ENCODE results near the gene EEIG1.
A peak's percentile ranks its signal among the peaks of the same experiment; 100 is the strongest.

EEIG1 gene

DNA sequence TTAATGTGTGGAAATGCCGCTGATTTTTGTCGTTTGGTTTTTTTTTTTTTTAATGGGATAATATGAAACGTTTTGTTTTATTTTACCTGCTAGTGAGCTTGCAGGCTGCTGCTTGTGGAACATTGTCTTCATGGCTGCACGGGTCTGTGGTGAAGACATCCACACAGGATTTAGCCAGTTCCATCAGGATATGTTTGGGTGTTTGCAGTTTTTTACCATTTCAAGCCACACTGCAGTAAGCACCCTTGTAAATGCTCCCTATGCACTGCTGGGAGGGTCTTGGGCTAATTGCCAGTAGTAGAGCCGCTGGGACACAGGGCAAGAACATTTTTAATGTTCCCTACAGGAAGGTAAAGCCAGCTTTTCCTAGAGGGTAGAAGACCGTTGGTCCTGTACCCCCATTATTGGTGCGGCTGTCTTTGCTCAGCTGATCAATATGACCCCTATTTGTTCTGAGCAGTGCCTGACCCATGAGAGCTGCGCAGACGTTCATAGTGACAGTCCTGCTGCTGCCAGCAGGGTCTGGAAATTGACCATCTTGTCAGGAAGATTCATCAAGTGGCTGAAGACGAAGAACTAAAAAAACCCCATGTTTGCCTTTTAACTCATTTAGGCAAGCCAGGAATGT lies 20.5 kb upstream of the EEIG1 start:
- no peak for DNase-seq (ENCODE audit: low read depth)

DNA sequence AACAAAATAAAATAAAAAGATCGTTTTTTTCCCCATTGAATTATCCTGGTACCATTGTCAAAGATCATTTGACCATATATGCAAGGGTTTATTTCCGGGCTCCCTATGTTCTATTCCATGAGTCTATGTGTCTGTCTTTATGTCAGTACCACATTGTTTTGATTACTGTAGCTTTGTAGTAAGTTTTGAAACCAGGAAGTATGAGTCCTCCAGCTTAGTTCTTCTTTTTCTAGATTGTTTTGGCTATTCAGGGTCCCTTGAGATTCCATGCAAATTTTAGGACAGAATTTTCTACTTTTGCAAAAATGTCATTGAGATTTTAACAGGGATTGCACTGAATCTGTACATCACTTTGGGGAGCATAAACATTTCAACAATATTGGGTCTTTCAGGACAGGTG lies 18.7 kb upstream of the EEIG1 start:
- DNase-seq (ENCODE audit: low read depth), result no peak

DNA sequence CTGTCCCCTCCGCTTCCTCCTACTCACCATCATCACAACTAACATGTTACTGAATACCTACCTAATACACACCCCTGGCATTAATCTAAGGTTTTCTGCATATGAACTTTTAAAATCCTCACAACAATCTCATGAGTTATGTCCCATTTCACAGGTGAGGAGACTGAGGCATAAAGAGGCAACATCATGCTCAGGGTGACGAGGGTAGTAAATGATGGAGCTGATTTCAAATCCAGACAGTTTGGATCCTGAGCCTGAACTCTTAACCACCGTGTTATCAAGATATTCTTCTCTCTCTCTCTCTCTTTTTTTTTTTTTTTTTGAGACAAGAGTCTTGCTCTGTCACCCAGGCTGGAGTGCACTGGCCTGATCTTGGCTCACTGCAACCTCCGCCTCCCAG lies 12.9 kb upstream of the EEIG1 start:
- DNase-seq (ENCODE audit: low read depth), result no peak

DNA sequence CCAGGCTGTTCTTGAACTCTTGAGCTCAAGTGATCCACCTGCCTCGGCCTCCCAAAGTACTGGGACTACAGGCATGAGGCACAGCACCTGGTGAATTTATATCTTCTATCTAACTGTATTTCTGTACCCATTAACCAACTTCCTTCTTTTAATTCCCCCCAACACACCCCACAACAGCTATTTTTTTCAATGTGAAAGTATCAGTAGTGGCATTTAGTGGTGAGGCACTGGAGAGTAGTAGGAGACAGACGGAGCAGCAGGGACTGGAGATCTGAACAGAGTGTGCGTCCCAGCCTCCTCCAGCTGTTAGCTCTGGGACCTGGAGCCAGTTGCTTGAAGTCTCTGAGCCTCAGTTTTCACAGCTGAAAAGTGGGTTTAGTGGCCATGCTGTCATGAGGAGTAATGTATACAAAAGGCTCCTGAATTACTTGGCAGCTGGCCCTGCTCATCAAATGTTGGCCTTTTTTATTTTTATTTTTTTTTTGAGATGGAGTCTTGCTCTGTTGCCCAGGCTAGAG lies 11.0 kb upstream of the EEIG1 start:
- DNase-seq (ENCODE audit: low read depth), result no peak

DNA sequence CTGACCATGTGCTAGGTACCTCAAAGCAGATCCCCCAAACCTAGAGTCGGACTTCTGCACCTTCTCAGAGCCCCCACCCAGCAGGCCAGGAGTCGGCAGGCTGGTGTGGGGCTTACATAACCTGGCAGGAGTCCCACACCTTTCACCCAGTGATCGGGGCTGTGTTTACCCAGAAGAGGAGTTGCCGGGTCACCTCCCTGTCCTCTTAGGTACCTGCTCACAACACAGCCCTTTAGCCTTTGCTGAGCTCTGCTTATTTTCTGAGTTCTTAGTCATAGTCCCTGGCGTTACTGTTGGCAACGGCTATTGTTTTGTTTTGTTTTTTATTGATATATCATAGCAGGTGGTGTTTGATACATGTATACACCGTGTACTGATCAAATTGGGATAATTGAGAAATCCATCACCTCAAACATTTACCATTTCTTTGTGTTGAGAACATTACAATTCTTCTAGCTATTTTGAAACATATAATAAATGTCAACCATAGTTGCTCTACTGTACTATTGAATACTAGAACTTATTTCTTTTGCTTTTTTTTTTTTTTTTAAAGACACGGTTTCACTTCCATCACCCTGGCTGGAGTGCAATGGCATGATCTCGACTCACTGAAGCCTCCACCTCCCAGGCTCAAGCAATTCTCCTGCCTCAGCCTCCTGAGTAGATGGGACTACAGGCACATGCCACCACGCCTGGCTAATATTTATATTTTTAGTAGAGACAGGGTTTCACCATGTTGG lies 10.4 kb upstream of the EEIG1 start:
- no peak for DNase-seq (ENCODE audit: low read depth)

DNA sequence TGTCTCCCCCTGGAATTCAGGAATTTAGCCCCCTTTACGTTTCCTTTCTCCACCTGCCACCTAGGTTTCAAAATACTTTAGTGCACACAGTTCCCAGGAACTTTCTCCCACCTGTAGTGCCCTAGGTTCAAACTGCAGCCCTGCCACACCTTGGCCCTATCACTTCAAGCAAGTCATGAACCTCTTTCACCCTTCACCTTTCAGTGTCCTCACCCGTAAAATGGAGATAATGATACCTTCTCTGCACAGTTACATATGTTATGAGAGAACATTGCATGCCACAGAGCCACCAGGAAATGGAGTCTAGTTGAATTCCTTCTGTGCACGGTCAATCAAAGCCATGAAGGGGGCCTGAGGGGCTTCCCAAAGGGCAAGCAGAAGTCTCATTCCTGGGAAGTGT lies 9.8 kb upstream of the EEIG1 start:
- no peak for DNase-seq (ENCODE audit: low read depth)

DNA sequence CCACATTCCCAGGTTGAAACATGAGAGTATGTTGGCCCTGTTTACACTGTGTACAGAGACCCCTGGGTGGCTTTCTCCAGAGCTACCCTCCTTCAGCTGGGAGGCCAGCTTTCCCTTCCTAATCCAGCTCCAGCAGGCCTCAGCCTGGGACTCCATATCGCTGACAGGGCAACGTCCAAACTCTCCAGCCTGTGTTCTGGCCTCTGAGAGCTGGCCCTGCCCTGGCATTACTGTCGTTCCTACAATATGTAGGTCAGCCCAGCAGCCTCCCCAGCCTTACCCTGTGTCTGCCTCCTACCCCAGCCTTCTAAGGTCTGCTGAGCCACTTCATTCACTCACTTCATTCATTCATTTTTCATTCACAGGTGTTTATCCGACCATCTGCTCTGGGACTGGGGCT lies 8.3 kb upstream of the EEIG1 start:
- DNase-seq (ENCODE audit: low read depth), result no peak

DNA sequence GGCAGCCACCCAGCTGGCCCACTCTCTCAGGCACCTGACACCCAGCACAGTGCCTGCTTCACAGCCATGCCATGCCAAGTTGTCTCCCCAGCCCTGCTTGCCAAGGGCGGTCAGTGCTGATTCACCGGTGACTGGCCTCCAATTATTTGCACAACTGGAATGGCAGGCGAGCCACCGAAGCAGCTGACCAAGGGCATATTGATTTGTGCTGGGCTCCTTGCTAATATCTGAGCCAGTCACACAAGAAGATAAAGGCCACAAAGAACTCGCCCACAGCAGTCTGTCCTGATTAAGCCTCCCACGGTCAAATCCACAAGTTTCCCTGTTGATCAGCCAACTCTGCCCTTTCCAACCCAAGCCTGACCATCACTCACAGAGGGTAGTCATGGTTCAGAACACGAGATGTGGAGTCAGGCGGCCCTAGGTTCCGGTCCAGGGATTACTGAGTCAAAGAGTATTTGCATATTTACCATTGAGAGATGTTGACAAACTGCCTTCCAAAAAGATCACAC lies 6.4 kb upstream of the EEIG1 start:
- DNase-seq (ENCODE audit: low read depth), result no peak

DNA sequence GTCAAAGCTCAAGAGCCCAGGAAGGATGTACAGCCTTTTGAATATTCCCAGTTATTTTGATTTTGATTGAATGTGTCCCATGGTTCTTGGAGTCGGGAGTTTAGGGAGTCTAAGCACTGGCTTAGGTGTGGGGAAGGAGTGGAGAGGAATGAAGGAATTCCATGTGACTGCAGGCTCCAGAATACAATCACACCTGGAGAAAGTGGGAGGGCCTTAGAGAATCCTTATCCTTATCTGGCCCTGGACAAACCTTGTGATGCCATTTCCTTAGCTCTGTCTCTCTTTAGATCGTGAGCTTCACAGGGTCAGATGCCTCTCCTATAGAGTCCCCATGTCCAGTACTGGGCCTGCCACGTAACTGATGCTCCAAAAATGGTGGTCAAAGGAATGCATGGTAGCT lies 4.2 kb upstream of the EEIG1 start:
- no peak for DNase-seq (ENCODE audit: low read depth)

DNA sequence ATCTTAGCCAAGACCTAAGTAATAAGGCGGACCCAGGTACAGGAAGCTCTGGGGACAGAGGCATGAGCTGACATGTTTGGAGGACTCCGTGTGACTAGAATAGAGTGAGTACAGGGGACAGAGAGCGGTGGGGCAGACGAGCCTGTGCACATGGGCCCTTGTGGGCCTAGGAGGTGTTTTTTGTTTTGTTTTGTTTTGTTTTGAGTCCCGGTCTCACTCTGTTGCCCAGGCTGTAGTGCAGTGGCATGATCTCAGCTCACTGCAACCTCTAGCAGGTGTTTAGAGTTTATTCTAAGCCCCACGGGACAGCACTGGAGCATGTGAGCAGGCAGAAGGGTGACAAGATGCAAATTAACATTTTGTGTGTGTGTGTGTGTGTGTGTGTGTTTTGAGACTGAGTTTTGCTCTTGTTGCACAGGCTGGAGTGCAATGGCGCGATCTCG lies 3.1 kb upstream of the EEIG1 start:
- DNase-seq (ENCODE audit: low read depth), result no peak

DNA sequence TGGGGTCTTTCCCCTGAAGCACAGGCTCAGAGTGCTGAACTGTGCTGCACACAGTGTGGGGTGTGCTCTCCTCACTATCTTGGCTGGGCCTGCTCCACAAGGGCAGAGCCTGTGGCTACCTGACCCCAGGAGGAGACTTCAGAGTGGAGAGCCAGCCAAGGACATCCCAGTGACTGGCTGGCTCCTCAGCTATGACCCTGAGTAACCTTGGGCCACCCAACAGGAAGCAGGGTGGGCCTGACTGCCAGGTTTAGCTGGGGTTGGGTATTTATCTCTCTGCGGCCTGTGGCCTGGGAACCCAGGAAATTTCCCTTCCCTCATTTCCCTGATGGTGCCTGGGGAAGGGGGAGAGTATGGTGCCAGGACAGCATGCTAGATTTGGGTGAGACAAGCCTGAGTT lies 2.1 kb upstream of the EEIG1 start:
- no peak for DNase-seq (ENCODE audit: low read depth)

DNA sequence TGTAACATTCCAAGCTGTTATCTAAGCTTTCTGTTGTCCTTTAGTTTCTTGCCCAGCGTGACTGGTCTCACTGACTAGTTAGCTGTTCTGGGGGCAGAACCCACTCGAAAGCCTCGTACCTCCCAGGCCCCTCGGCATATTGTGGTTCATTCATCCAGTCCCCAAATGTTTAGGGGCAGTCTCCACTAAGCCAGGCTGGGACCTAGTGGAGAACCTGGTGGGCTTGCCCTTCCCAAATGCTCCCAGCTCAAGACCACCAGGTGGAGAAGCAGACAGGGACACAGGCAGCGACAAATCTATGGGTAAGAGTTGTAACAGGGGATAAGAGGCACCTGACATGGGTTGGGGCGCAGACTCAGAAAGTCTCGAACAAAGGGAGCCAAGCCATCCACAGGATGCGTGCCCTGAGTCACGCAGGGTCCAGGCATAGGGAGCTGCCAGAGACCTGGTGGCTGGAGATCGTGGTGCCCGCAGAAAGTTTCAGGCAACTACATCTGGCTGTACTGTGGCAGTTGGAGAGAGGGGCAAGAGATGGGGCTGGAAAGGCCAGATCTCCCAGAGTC lies 851 bp upstream of the EEIG1 start:
- DNase-seq (ENCODE audit: low read depth), result no peak

DNA sequence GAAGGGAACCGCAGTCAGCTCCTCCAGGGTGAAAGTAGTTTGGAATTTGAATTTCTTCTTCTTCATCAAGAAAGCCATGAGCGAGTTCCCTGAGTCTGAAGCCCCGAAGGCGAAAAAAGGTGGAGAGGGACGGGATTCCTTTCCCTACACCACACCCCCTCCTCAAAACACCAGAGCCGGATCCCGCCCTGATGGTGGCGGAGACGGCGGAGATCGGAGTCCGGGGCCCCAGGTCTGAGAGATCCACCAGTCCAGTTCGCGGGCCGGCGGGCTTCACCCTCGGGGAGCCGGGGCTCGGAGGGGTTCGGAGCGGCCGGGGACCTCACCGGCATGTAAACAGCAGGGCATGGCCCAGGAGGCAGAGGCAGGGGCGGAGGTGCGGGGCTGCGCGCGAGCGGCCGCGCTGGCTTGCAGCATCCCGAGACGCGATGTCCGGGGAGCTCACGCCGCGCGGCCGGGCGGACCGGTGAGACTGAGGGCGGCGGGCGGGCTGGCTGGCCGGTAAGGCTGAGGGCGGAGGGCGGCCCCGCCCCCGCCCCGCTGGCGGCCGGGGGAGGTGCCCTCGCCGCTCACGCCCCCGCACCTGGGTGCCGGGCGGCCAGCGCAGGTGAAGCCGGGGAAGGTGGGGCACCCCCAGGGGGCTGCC lies 606 bp downstream of the EEIG1 start:
- no peak for DNase-seq (ENCODE audit: low read depth)

DNA sequence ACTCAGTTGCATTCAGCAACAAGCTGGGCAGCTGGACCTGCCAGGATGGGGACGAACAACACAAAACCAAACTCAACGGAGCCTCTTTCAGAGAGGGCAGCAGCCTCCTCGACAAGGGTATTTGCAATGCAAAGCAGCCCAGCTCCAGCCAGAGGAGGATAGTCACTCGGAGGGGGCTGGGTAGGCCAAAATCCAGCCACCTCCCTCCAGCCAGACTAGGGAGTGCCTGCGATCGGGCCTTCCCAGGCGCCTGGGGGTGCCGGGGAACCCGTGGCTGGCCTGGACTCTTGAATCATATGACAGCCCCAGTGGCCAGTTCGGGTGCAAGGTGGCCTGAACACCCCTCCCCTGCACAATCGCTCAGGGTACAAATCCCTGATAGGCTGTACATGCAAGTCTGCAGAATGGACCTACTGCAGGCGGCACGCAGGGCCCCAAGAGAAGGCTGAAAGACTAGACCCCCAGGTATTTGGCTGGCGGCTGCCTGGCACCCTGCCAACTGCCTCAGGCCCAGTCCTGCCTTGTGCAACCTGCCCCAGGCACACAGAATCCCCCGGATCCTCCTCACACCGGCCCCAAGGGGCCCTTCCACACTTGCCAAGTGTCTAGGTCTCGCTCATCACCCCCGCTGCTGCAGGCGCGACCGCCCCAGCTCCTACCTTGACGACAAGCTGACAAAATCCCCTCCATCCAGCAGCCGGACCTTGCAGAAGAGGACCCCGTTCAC lies 1.3 kb downstream of the EEIG1 start:
- no peak for DNase-seq (ENCODE audit: low read depth)

DNA sequence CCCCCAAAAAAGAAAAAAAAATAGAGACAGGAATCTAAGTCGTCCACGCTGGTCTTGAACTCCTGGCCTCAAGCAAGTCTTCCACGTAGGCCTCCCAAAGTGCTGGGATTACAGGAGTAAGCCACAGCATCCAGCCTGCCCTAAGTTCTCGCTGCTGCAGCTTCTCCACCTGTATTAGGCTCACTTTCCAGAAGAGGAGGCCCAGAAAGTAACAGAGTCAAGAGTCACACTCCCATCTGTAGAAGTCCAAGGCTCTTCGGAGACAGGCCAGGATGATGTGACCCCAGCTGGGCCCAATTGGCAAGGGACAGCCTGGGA lies 1.8 kb downstream of the EEIG1 start:
- DNase-seq (ENCODE audit: low read depth), result no peak

DNA sequence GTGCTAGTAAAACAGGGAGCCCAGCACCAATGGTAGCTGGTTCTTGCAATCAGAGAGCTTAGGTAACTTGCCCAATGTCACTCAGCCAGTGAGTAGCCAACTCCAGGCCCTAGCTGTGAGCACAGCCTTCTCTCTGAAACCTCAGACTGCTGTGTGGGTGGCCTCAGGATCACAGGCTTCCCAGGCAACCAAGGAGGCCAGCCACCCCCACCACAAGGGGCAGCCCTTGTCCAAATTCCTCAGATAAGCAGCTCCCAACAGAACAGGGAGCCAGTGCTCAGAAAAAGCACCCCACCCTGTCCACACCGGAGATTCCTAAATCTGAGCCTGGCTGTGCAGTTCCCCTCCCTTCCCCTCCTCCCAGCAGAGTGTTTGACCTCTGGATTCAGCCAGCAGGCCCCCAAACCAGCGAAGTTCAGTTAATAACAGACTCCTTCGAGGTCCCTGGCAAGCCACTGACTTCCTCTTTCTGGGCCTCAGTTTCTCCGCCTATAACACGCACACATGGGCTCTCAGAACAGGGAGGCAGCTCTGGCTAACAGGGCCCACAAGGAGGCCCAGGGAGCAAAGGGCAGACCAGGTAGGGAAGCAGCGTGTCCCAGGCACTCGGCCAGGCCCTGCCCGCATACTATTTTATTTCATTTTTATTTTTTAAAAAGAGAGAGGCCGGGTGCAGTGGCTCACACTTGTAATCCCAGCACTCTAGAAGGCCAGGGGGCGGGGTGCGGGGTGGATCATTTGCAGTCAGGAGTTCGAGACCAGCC lies 2.7 kb downstream of the EEIG1 start:
- DNase-seq (ENCODE audit: low read depth), result peak; percentile 89

DNA sequence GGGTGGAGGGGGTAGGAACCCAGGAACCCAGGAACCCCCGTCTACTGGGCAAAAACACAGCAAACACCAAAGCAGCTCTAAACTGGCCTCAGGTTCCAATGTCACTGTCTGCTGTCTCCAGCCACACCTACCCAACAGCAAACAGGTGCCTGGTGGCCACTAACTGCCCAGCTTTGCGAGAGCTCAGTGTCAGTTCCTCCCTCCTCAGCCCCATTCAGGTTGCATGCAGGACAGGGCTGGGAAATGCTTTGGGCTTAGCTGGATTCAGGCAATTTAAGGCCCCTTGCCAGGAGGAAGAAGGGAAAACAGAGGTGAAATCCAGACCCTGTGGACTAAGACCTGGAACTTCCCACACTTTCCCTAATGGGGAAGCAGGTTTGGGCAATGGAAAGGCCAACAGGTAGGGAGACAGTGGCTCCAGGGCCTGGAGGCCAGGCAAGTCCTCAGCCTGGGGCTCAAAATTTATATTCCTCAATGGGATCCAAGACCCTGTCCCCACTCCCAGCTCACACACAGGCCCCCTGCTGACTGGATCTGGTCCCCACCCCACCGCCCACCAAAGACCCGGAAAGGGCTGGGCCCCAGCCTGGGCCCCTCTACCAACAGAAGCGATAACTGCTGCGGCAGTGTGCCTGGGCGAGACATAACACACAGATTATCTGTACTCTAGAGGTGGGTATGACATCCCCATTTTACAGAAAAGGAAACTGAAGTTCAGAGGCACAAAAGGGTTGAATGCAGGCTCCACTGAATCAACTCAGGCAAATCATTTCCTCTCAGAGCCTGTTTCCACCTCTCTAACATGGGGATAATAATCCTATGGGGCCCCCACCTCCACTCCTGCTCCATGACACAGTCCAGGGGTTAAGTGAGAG lies 3.5 kb downstream of the EEIG1 start:
- DNase-seq (ENCODE audit: low read depth), result no peak

DNA sequence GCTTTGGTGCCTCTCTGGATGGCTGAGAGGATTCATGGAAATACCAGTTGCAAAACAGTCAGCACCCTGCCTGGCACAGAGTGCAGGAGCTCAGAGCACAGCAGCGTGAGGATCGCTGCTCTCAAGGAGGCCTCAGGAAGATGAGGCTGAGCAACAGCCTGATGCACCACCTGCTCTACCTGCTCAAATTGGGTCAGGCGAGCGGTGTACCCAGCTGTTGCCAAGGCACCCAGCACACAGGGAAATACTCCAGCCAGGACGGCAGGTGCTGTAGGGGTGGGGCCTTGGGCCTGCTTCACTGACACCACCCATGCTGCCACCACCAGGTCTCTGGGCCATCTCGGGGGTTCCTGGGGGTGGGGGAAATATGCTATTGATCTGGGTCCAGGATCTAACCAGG lies 4.3 kb downstream of the EEIG1 start:
- DNase-seq (ENCODE audit: low read depth), result no peak

DNA sequence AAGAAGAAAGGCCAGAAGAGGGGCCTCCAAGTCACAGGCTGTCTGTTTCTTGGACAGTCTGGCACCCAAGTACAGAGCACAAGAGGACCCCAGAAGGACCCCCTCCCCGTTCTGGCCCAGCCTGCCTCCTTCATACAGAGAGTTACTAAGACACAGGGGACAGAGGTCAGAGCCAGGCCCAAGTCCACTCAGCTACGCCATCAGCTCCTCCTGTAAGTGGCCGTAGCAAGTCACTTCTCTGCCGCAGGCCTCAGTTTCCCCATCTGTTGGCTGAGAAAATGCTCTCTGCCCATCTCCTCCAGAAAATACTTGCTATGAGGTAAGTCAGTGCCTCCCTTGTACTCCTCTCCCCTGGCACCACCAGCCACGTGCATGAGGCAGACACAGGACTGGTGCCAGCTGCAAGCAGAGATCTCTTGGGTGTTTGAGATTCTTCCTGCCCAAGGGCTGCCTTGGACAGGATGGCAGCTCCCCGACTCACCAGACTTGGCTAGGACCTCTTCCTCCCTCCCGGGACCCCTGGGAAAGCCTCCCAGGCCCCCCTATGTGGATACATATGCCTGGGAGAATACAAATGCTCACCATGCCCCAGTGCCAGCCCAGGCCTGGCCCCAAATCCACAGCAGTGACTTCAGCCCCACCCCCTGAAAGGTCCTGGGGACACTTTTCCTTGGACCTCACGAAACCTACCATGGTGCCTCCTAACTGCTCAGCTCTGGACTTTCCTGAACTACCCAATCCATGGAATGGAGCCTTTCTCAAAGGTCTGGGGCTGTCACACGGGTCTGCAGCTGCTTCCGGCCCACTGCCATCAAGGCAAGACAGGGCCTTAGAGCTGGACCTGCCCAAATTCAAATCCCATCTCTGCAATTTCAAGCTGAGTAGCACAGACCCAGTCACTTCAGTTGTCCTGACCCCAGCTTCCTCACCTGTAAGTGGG lies 5.1 kb downstream of the EEIG1 start:
- DNase-seq (ENCODE audit: low read depth), result no peak

Data from amniotic epithelial cell (primary cell).